ENCODE data around the gene STK32B.

Gene STK32B

DNA sequence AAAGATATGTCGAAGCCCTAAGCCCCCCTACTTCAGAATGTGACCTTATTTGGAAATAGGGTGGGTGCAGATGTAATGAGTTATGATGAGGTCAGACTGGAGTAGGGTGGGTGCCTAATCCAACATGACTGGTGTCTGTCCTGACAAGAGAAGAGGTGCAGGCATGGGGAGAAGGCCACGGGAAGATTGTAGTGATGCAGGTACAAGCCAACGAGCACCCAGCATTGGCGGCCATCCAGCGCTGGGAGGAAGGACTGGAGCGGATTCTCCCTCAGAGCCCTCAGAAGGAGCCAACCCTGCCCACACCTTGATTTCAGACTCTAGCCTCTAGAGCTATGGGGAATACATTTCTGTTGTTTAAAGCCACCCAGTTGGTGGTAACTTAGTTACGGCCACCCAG is 419.9 kb downstream of the STK32B start:
- no peak for DNase-seq (ENCODE audit: low spot score)

DNA sequence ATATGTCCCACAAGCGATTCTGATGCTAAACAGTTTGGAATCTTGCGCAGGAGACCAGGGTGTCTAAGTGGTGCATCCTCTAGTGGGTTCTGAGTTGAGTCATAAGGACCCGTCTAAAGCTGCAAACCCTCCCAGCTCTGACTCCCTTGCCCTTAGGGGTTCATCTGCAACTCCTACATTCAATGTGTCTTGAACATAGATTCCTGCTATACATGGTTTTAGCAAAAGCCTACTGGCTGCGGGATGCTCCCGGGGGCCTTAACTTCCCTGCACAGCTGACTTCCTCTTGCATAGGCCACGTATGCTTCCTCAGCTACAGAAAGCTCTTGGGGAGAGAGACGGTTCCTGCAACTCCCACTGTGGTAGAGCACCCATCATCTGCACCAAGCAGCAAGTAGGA is 420.4 kb downstream of the STK32B start:
- DNase-seq (ENCODE audit: low spot score), result no peak

DNA sequence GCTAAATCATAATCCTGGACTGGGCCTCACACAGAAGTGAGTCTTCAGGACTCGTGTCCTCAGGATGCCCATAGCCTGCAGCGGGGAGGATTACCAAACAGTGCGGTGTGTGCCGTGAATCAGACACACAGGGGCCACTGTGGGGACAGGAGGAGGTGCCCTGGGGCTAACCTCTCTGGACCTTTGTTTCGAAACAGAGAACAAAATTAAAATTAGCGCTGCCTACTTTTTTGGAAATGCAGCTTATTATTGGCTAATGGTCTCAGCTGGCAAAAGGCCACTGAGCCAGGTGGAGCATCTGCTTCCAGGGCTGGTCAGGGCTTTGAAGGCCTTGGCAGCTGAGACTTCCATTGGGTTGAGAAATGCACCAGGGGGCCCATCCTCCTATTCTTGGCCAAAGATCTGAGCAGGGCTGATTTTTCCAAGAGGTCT is 420.9 kb downstream of the STK32B start:
- no peak for DNase-seq (ENCODE audit: low spot score)

DNA sequence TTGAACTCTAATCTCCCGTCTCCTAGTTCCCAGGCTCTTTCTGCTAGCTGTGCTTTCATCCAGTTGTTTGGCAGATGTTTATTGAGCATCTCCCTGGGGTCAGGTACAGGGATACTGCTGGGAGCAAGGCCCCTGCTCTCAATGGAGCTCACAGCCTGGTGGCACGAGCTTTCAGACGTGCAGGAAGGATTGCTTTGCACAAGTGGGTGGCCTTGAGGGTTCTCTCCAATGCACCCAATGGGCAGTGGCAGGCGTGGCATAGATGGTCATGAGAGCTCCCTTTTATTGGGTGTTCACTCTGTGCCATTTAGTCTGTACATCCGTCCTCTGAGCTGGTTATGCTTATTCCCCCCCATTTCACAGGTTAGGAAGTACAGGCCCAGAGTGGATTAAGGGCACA is 421.8 kb downstream of the STK32B start:
- DNase-seq (ENCODE audit: low spot score), result no peak

DNA sequence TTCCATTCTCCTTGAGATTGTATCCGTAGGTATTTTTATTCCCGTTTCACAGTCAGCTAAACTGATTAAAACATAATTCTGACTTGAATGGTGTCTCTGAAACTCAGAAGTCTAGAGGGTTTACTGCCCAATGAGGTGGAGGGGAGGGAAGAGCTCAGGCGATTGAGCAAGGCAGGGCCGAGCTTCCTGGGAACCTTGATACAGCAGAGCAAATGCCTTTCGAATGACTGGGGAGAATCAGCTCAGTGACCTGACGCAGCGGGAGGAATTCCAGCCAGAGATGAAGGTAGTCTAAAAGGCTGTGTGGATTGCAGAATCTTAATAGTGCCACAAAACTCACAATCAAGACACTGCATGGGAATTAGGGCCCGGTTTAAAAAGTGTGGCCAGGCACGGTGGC is 423.5 kb downstream of the STK32B start:
- DNase-seq (ENCODE audit: low spot score), result no peak

DNA sequence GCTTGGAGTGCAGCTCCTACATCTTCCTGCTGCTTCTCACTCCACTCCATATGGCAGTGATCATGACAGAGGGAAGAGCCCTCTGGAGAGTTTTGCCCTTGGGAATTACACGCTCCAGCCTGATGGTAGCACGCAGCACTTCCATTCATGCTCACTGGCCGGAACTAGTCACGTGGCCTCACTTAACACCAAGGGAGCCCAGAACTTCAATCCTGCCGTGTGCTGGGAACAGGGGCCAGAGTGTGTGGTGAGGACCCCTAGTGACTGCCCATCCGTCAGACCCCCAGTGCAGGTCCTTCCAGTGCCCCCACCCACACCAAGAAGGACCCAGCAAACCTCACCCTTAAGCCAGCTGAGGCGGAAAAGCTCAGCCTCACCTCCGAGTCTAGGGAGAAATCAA is 426.3 kb downstream of the STK32B start:
- no peak for DNase-seq (ENCODE audit: low spot score)

DNA sequence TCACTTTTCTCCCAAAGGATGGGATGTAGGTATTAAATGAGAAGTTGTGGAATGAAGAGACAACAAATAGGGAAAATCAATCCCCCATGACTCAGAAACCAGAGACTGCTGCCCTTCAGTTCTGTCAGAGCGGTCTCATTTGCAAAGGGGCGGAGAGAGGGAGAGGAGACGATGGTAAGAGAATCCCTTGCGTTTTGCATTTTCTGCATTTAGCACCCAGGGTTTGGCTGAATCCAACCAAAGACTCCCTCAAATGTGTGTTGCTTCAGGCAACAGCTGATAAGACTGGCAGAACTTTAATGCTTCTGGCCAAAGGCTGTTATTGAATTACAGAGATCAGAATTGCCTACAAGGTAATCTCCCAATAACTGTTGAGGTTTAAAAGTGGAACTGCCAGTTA is 426.9 kb downstream of the STK32B start:
- no peak for DNase-seq (ENCODE audit: low spot score)

DNA sequence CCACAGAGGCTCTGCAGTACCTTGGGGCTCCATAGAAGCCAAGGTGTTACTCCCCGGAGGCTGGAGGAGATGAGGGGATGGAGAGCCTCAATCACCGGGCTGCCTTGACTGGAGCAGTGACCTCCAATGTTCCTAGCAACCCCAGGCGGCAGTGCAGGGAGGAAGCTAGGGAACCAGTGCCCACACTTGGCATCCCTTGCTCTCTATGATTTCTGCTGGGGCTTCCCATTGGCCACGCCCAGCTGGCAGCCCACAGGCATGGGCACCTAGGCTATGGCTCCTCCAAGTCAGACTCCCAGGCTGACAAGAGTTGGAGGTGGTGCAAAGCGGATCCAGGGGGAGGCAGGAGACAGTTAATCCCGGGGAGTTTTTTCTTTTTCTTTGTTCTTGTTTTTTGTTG is 427.4 kb downstream of the STK32B start:
- DNase-seq (ENCODE audit: low spot score), result no peak

DNA sequence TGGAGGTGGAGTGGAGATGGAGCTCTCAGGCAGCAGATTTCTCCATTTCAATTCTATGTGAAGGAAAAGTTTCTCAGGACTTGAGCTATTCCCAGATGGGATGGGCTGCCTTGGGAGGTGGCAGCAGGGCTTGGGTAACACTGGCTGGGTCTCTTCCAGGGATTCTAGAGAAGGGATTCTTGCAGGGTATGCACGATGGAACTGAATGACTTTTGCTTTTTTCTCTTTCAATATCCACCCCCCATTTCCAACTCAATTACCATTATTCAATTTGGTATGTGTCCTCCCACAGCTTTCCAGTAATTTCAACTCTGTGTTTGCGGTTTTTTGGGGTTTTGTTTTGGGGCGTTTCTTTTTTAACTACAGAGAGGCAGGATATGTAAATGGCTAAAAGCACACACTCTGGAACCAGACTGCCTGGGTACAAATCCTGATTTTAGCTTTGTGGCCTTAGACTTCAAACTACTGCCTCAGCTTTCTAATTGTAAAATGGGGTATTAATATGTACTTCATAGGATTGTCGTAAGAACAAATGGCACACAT is 428.3 kb downstream of the STK32B start:
- DNase-seq (ENCODE audit: low spot score), result no peak

DNA sequence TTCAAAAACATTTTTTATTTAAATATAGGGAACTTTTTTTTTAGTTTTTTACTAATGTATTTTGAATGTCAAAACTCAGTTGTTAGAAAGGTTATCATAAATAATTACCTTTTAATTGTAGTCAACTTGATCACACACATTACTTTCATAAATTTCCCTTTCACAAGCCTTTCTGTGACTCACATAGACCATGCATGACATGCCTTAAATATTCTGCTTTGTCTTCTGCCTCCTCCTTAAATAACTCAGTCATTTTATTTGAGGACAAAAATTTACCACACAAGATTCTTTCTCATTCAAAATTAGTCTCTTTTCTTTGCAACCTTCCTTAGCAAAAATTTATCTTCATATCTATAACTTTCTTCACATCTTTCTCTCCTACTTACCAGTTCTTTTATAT is 437.1 kb downstream of the STK32B start:
- no peak for DNase-seq (ENCODE audit: low spot score)

DNA sequence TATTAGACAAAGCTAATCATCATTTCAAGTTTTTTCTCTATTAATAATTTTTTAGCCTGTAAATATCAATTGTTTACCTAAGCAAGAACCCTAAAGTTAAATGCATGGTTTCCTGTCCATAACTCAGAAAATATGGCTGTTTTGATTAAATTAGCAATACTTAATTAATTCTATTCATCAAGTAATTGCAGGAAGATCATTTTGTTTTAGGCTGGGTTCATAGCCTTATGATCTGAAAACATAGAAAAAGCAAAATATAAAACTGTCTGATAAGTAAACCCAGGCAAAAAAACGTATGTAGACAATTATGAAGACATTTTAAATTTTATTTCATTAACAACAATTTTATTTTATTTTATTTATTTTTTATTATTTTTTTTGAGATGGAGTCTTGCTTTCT is 438.0 kb downstream of the STK32B start:
- no peak for DNase-seq (ENCODE audit: low spot score)

DNA sequence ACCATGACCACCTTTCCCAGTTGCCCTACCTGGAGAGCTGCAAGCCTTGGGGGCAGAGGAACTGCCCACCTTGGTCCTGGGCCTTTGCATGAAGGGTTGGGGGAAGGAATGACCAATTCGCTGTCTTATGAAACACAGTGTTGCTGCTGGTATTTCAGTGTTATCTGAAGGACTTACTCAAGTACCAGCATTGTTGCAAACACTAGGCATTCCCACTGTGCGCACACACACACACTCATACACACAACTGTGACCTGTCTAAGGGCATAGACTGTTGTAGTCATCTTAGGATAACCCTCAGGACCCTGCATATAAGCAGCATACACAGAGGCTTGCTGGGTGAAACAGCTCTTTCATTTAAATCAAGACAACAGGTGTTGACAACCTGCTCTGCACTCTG is 446.2 kb downstream of the STK32B start:
- DNase-seq (ENCODE audit: low spot score), result no peak

DNA sequence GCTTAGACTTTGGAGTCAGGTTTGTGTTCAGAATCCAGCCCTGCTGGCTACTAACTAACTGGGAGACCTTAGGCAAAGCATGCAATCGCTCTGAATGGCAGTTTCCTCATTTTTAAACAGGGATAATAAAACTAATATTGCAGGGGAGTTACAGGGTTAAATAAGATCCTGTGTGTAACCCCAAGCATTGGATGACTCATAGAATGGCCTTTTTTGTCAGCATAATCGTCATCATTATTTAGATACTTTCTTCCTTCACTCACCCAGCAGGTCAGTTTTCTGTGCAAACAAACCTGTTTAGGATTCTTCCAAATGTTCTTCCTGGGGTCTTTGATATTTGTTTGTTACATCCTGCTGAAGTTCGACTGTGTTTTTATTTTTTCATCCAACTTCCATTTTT is 448.9 kb downstream of the STK32B start:
- DNase-seq (ENCODE audit: low spot score), result peak; percentile 46

DNA sequence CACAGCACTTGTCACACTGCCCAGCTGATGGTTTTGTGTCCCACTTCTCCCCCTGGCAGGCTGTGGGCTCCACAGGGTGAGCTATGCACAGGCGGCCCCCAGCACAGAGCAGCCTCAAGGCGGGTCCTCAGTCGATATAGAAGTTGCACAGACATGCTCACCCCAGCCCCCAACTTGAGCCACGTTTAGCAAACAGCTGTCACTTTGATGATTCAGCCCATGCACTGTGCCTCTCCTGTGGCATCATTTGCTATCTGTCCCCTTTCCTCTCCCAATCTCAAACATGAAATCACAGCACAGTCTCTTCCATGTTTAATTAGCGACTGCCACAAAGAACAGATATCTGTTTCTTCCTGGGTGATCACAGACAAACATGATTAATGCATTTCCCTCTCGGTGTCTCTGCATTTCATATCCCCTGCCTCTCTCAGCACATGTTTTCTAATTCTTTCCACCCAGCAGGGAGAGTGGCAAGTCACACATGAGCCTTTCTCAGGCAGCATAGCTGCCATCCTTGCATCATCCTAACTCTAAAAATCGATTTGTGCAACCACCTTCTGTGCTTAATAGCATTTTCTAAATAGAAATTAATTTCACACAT is 452.2 kb downstream of the STK32B start:
- DNase-seq (ENCODE audit: low spot score), result no peak

DNA sequence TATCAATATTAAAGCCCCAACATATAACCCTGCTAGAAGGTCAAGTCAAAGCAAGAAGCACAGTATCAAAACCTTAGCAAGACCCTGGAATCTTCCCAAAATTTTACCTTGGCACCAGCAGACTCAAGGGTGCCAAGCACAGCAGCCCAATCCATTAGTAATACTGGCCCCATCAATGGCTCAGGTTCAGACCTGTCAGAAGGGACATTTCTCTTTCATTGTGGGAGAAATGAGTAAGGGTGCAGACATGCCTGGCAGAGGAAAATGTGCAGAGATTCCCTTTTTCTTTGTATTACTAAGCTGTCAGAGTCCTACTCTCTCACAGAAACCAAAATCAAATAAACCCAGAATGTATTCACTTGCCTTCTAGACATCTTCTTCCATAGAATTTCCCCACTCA is 453.2 kb downstream of the STK32B start:
- DNase-seq (ENCODE audit: low spot score), result no peak

DNA sequence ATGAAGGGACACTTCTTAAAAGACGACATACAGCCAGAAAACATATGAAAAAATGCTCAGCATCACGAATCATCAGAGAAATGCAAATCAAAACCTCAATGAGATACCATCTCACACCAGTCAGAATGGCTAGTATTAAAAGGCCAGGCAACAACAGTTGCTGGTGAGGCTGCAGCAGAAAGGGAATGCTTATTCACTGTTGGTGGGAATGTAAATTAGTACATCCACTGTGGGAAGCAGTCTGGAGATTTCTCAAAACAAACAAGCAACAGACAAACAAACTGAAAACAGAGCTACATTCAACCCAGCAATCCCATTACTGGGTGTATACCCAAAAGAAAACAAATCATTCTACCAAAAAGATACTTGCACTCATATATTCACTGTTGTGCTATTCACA is 459.2 kb downstream of the STK32B start:
- no peak for DNase-seq (ENCODE audit: low spot score)

DNA sequence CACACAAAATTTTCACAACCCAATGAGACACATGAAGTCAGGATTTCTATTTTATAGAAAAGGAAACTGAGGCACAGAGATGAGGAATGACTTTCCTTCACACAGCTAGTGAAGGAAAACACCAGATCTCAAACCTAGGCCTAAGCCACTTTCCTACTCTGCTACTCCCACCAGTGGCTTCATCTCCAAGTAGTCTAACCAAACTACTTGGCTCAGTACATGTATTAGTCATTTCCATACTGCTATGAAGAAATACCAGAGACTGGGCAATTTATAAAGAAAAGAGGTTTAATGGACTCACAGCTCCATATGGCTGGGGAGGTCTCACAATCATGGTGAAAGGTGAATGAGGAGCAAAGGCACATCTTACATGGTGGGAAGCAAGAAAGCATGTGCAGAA is 460.5 kb downstream of the STK32B start:
- no peak for DNase-seq (ENCODE audit: low spot score)

DNA sequence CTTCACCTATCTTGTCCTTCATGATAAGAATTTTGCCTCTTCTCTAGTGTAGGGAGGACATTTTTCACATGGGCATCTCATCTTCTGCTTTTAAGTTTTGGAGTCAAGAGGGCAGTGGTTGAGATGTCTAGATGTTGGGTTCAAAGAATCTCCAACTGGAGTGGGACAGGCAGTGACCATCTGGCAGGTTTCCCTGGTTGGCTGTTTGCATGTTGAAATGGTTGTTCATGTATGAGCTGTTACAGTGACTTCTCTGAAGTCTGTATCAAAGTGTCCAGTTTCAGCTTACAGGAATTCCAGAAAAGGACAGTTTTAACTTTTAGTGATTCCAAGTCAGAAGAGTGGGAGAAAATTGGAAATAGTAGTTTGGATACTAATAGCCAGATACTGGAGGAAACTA is 464.4 kb downstream of the STK32B start:
- DNase-seq (ENCODE audit: low spot score), result no peak

DNA sequence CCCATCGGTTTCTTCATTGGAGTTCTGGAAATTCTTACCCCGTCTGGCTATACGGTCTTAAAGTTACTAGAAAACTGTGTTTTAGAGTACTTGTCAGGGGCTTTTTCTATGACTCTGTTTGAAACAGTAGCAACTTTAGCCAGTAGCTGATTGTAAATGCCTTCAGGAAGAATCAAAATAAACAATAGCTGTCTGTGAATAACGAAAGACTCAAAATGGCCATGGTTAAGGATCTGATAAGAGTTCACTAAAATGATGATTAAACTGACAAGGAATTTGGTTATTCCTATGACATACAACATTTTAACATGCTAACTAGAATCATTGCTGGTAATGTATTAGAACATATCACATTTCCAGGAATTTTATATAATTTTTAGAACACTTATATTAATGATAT is 466.1 kb downstream of the STK32B start:
- no peak for DNase-seq (ENCODE audit: low spot score)

DNA sequence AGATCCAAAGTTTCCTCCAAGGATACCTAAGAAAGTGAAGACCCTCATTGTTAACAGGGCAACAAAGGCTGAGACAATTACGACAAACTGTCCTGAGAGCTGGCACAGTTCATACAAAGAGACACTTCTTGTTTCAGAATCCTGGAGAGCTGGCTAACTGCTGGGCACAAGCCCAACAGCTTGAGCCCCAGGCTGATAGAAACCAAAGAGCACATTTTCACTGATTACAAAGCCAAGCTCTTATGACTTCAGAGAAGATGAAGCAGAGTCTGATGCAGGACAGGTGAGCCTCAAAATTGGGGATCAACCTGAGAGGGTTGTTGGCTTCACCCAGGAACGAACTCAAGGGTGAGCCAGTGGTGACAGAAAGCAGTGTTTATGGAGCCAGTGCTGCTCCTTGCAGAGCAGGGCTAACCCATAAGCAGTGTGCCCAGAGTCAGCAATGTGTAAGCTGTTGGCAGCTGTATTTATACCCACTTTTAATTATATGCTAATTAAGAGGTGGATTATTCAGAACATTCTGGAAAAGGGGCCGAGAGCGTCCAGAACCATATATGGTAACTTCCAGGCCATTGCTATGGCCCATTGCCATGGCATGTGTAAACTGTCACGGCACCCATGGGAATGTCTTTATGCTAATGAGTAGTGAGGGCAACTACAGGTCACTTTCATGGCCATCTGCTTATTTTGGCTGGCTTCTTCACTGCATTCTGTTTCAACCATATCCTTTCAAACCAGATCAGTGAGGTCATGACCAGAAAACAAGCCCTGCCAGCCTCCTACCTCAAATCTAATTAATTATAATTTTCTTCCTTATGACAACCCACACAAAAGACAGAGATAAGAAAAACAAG is 473.4 kb downstream of the STK32B start:
- DNase-seq (ENCODE audit: low spot score), result peak; percentile 29

DNA sequence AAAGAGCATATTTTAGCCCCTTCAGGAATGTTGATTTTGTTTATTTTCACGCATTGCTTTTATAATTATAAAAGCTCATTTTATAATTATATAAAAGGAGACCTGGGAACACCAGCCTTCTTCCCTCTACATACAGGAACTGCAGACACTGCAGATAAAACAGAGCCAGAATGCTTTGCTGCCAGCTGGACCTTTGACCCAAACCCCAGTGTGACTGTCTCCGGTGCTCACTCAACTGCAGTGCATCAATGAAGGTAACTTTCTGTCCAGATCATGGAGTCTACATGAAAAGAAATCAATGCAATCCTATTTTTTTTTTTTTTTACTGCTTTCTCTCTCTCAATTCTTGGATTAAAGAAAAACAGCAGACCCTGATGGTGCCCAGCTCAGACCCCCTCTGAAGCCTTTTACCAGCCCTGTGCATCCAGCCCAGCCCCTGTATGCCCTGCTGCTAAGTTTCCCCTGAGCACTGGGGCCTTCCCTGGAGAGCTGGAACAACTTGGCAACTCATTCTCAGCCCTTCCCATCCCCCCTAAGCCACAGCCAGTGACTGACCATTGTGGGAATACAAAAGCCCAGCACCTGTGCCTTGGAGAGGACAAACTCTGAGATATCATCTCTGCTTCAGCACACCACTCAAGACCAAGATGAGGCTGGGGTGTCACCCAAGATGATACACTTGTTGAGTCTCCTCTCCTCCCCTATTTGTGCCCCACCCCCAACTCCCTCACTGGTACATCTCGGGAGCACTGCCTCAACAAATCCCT is 475.0 kb downstream of the STK32B start:
- no peak for DNase-seq (ENCODE audit: low spot score)

DNA sequence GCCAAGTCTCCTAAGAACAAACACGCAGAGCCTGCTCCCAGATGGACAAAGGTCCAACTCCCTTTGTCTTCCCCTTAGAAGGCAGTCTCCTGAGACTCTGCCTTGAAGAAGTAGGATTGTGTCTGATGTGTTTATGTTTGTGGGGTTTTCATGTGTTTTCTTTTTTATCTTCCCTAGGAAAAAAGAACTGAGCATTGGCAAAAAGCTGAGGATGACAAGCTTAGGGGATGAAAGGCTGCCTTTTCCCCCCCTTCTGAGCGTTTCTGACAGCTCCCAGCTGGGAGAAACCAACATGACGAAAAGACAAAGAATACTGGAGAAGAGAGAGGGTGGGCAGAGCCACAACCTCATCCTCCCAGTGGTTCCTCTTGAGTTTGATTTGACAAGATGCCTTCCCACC is 475.9 kb downstream of the STK32B start:
- DNase-seq (ENCODE audit: low spot score), result no peak

DNA sequence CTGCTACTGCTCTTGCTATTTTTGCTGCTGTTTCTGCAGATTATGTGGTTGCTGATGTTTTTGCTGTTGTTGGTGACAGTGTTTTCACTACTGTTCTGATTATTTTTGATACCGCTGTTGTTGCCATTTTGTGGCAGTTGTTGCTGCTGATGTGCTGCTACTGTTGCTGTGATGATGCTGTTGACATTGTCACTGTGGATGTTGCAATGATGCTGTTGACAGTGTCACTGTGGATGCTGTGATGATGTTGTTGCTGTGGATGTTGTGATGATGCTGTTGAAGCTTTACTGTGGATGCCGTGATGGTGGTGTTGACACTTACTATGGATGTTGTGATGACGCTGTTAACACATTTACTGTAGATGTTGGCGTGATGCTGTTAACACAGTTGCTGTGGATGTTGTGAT is 476.8 kb downstream of the STK32B start:
- no peak for DNase-seq (ENCODE audit: low spot score)

Measured in AG08396 (cell line).